Gastroesophageal sphincter (tissue), 4 donors: ENCODE results near the gene TNFAIP8L1. TPM values are rescaled to one million over a fixed set of nuclear protein-coding genes. Genes with fewer than 3 reads are reported as not detected.

ENCODE experiments used
- ATAC-seq: fragments of 150-250 bp; one replicate; pipeline ENCODE4 v1.9.1; 2016; ENCODE audit warnings: mild to moderate bottlenecking, moderate library complexity
- H3K27ac ChIP-seq, 4 donors: fragments of 200-600 bp; sonication (generic) in 3 of 4; 1 replicate in 3 of 4; 2 replicates in 1 of 4; pipeline ENCODE4 v1.5.1; 2016 to 2019
- H3K27me3 ChIP-seq: fragments of 200-600 bp; sonication (generic); one replicate; pipeline ENCODE4 v1.5.1; 2019
- H3K36me3 ChIP-seq, 2 donors: fragments of 200-600 bp; sonication (generic); one replicate each; pipeline ENCODE4 v1.5.1; 2019; ENCODE audit warnings: control low read depth in 1 of 2
- H3K4me1 ChIP-seq, 3 donors: fragments of 200-600 bp; sonication (generic); 1 replicate in 2 of 3; 2 replicates in 1 of 3; pipeline ENCODE4 v1.5.1; 2016 to 2019; ENCODE audit warnings: control low read depth in 2 of 3
- H3K4me3 ChIP-seq, 2 donors: fragments of 200-600 bp; sonication (generic); one replicate each; pipeline ENCODE4 v1.5.1; 2019; ENCODE audit warnings: mild to moderate bottlenecking in 1 of 2, moderate library complexity in 1 of 2
- H3K9me3 ChIP-seq, 3 donors: fragments of 200-600 bp; sonication (generic); one replicate each; pipeline ENCODE4 v1.5.1; 2017 to 2019; ENCODE audit warnings: control low read depth in 2 of 3
- EP300 ChIP-seq: sonication (generic); formaldehyde crosslinking; IDR thresholded peaks from one replicate; pipeline ENCODE4 v1.6.1; 2017; ENCODE audit warnings: antibody characterized with exemption, mild to moderate bottlenecking
- POLR2A ChIP-seq, 2 donors: fragments of 450-650 bp; IDR thresholded peaks; one replicate each; pipeline ENCODE4 v1.6.1; 2017; ENCODE audit warnings: antibody characterized with exemption in 2 of 2, mild to moderate bottlenecking in 2 of 2, moderate library complexity in 1 of 2
- POLR2AphosphoS5 ChIP-seq: sonication (generic); formaldehyde crosslinking; IDR thresholded peaks from one replicate; pipeline ENCODE4 v1.6.1; 2017; ENCODE audit warnings: antibody characterized with exemption
- WGBS, 2 donors: methylation state at CpG; one replicate each; pipeline ENCODE4 v1.1.5; 2018; ENCODE audit warnings: low coverage in 1 of 2; 5-methylcytosine and 5-hydroxymethylcytosine counted together
- total RNA-seq, 4 donors: library from RNA; depleted of rRNA; stranded (reverse); fragments of >200 nt; gene quantifications; one replicate each; pipeline ENCODE4 v1.1.0, GENCODE V29; 2016
- TF ChIP-seq, protein P1 (sequence below), 4 experiments: fragments of 200-600 bp in 2 of 4; fragments of 450-650 bp in 2 of 4; sonication (generic) in 1 of 4; IDR thresholded peaks; one replicate each; pipeline ENCODE4 v1.5.1; 2017 to 2019; ENCODE audit warnings: antibody characterized with exemption in 4 of 4, mild to moderate bottlenecking in 2 of 4, moderate library complexity in 2 of 4

The TNFAIP8L1 gene
- total RNA-seq, 4 donors from 2014 or later, result 5.8 to 16.4 (median 7.0) TPM

DNA sequence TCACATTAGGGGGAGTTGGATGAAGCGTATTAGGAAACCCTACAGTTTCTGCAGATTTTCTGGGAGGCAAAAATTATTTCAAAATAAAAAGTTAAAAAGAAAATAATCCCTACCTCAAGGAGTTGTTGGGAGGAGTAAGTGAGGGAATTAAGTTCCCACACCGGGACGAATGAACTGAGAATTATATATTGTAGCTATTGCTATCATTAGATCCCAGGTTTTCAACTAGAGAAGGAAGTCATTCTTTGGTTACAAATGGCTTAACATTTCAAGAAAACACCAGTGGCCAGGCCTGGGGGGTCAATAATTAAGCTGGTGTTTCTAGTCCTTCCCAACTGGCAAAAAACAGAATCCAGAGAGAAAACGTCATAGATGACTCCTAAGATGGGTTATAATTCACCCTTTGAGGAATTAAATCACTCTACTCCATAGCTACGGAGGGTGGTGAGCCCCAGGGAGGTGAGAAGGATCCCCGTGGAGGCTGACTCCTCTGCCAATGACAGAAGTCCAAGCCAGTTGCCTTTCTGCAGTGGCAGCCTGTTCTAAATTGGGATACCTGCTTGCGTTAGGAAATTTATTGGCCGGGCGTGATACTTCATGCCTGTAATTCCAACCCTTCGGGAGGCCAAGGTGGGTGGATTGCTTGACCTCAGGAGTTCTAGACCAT lies 32.0 kb downstream of the TNFAIP8L1 start:
- TF ChIP-seq POLR2A (IDR thresholded peaks at IDR 0.05) (no peak), EP300 (no peak), POLR2AphosphoS5 (no peak)
- TF ChIP-seq, protein P1, sequence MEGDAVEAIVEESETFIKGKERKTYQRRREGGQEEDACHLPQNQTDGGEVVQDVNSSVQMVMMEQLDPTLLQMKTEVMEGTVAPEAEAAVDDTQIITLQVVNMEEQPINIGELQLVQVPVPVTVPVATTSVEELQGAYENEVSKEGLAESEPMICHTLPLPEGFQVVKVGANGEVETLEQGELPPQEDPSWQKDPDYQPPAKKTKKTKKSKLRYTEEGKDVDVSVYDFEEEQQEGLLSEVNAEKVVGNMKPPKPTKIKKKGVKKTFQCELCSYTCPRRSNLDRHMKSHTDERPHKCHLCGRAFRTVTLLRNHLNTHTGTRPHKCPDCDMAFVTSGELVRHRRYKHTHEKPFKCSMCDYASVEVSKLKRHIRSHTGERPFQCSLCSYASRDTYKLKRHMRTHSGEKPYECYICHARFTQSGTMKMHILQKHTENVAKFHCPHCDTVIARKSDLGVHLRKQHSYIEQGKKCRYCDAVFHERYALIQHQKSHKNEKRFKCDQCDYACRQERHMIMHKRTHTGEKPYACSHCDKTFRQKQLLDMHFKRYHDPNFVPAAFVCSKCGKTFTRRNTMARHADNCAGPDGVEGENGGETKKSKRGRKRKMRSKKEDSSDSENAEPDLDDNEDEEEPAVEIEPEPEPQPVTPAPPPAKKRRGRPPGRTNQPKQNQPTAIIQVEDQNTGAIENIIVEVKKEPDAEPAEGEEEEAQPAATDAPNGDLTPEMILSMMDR (IDR thresholded peaks at IDR 0.05), result no peak
- Histone ChIP-seq H3K27me3 (no peaks in the 10 kb centered on the region), H3K9me3 (no peaks in the 10 kb centered on the region), H3K4me1 (peaks cover 0 to 30% (median 11%) of the 10 kb centered on the region in 3 donors), H3K36me3 (peaks cover 0 to 42% of the 10 kb centered on the region in 2 donors), H3K27ac (peak overlapping the region in 3 of 4 donors; percentile 74 to 85 (median 79)), H3K4me3 (no peak overlapping the region)
- WGBS, 2 donors, result 40 to 50% methylated on average over 6 to 9 of the region's 10 CpGs
- no peak for ATAC-seq

DNA sequence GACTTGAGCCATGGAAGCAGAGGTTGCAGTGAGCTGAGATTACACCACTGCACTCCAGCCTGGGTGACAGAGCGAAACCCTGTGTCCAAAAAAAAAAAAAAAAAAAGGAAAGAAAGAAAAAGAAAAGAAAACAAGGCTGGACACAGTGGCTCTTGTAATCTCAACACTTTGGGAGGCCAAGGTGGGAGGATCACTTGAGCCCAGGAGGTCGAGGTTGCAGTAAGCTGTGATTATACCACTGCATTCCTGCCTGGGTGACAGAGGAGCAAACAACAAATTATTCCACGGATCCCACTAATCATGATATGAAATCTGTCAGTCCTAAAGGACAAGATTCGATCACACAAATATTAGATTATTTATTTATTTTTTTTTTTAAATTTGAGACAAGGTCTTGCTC lies 33.9 kb downstream of the TNFAIP8L1 start:
- 75 to 84% methylated on average over 3 of the region's 4 CpGs for WGBS, 2 donors

DNA sequence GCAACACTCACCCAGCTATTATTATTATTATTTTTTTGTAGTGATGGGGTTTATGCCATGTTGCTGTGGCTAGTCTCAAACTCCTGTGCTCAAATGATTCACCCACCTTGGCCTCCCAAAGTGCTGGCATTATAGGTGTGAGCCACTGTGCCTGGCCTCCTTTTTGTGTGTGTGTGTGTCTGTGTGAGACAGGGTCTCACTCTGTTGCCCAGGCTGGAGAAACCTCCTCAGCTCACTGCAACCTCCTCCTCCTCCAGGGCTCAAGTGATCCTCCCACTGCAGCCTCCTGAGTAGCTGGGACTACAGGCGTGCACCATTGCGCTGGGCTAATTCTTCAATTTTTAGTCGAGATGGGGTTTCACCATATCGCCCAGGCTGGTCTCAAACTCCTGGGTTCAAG lies 34.4 kb downstream of the TNFAIP8L1 start:
- Histone ChIP-seq H3K27ac (no peak overlapping the region), H3K4me1 (peaks cover 0 to 18% (median 11%) of the 10 kb centered on the region in 3 donors), H3K4me3 (no peak overlapping the region), H3K9me3 (no peaks in the 10 kb centered on the region), H3K36me3 (peaks cover 0 to 42% of the 10 kb centered on the region in 2 donors), H3K27me3 (no peaks in the 10 kb centered on the region)
- no peak for TF ChIP-seq POLR2AphosphoS5
- TF ChIP-seq POLR2A (IDR thresholded peaks at IDR 0.05), result no peak
- no peak for TF ChIP-seq EP300
- TF ChIP-seq, protein P1 (IDR thresholded peaks at IDR 0.05), result no peak
- WGBS, 2 donors, result 95 to 97% methylated on average over 4 of the region's 4 CpGs
- ATAC-seq, result no peak

More for the DNA sequence above, 33.9 kb downstream of the TNFAIP8L1 start:
- Histone ChIP-seq H3K9me3 (no peaks in the 10 kb centered on the region), H3K27me3 (no peaks in the 10 kb centered on the region), H3K4me3 (no peak overlapping the region), H3K36me3 (peaks cover 0 to 42% of the 10 kb centered on the region in 2 donors), H3K4me1 (peaks cover 0 to 23% (median 11%) of the 10 kb centered on the region in 3 donors), H3K27ac (no peak overlapping the region)
- ATAC-seq, result no peak
- TF ChIP-seq POLR2A (IDR thresholded peaks at IDR 0.05), result no peak
- TF ChIP-seq POLR2AphosphoS5, result no peak
- no peak for TF ChIP-seq EP300
- TF ChIP-seq, protein P1 (IDR thresholded peaks at IDR 0.05), result no peak

DNA sequence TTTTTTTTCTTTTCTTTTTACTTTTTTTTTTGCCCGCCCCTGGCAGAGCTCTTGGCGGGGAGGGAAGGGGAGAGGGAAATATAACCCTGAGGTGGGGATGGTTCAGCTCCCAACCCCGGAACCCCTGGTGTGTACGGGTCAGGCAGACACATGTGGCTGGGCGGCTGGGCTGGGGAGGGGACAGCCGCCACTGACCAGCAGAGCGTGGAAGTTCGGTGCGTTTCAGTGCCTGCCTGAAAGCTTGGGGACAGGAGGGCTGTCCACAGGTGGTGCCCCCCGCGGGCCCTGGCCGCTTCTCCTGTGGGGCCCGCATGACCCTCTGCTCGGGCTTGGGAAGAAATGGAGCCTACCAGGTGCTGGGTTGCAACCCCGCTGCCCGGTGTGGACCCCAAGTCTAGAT lies 36.0 kb downstream of the TNFAIP8L1 start:
- no peak for TF ChIP-seq POLR2A (IDR thresholded peaks at IDR 0.05)
- TF ChIP-seq POLR2AphosphoS5, result no peak
- no peak for TF ChIP-seq EP300
- TF ChIP-seq, protein P1 (IDR thresholded peaks at IDR 0.05), result no peak
- ATAC-seq, result no peak
- Histone ChIP-seq H3K27ac (no peak overlapping the region), H3K4me1 (peaks cover 0 to 7% (median 4%) of the 10 kb centered on the region in 3 donors), H3K36me3 (peaks cover 0 to 57% of the 10 kb centered on the region in 2 donors), H3K4me3 (no peak overlapping the region), H3K9me3 (no peaks in the 10 kb centered on the region), H3K27me3 (no peaks in the 10 kb centered on the region)
- WGBS, 2 donors, result 100% methylated on average over 1 to 4 of the region's 16 CpGs
